Stimulated activated CD8-positive, alpha-beta memory T cell treated with anti-CD3 and anti-CD28 coated beads, Interleukin-7, amount 100 ng/mL, for 48 hours (primary cell): Measurements from ENCODE around the gene S100Z.
A peak's percentile ranks its signal among the peaks of the same experiment; 100 is the strongest.
"Not testable (repeated sequence)": the region's sequence is repeated elsewhere in the genome, so short reads cannot be mapped to it uniquely, and the experiment has no call there.

Experiments
- DNase-seq, 2 donors: peaks; one replicate each; pipeline ENCODE4 v3.0.0-alpha.2; 2020; ENCODE audit warnings: low read depth in 1 of 2; ENCODE audit errors: extremely low read depth in 1 of 2

Gene S100Z

DNA sequence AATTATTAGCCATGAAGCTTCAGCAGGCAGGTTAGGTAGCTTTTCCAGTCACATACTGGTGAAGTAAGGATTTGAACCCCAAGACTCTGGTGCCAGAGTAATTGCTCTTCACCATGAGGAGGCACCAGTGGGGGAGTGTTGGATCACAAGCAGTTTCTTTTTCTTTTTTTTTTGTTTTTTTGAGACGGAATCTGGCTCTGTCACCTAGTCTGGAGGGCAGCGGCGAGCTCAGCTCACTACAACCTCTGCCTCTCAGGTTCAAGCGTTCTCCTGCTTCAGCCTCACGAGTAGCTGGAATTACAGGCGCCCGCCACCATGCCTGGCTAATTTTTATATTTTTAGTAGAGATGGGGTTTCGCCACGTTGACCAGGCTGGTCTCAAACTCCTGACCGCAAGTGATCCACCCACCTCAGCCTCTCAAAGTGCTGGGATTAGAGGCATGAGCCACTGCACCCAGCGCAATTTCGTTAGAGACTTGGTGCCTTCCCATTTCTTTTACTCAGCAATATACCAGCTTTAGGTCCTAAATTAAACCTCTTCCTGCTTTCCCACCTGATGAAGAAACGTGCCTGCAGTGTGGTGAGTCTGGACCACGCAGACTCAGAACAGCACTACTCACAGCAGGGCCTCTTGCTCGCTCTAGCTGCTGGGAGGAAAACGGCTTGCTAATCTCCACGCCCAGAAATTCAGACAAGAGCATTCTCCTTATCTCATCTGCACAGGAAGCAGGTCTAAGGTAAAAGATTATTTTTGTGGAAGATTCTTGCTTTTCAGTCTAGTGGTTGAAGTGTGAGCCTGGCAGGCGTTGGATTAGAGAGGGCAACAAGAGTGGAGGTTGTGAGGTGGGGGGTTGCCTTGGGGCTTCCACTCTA lies at the start of gene S100Z:
Gene S100Z, plus strand, starts transcription at position 596 of the 873 bp plus-strand sequence. CDS start 25,346 bp downstream, outside the sequence.
- no peak for DNase-seq

DNA sequence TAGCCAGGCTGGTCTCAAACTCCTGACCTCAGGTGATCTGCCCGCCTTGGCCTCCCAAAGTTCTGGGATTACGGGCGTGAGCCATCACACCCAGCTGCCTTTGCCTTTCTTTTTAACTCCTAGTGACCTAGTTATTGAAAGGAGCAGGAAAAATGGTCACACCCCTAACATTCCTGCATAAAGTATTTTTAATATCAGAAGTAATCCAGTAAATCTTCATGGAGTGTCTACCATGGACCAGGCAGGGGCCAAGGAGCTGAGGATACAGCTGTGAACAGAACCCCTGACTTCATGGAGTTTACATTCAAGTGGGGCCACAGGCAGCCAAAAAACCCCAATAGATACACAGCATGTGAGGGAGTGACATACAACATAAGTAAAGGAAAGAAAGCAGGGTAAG lies 49.2 kb upstream of the S100Z start:
- DNase-seq = no peak

DNA sequence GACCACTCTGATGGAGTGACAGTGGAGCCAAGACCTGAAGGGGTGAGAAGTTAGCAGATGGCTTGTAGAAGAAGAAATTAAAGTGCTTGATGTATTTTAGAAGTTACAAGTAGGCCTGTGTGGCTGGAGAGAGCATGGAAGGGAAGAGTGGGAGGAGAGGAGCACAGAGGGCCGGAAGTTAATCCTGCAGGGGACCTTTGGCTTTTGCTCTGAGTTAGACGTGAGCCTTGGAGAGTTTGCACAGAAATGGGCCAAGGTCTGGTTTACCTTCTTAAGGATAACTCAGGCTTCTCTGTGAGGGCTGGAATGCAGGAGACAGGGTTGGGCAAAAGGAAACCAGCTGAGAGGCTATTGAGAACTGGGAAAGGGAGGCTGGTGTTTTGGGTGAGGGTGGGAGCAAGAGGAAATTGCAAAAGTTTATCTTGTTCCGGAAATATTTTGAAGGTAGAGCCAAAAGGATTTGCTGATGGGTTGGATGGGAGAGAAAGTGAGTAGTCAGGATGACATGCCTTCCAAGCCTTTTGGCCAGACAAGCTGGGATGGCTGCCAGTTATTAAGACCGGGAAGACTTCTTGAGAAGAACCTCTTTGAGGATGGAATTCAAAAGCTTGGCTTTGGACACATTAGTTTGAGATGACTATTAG lies 48.5 kb upstream of the S100Z start:
- DNase-seq = no peak

DNA sequence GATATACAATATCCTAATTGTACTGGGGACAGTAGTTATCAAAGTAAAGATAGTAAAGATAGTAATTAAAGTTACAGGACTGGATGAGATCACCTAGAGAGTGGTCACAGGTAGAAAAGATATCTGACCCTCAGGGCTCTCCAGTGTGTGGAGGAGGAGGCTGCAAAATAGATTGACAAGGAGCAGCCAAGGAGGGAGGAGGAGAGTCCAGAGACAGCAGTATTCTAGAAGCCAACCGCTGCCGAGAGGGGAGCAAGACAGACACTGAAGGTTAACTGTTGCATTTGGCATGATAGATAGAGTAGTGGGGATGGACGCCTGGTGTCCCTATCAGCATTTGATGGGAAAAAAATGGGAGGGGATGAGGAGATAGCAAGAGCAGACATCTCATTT lies 48.0 kb upstream of the S100Z start:
- DNase-seq = no peak

DNA sequence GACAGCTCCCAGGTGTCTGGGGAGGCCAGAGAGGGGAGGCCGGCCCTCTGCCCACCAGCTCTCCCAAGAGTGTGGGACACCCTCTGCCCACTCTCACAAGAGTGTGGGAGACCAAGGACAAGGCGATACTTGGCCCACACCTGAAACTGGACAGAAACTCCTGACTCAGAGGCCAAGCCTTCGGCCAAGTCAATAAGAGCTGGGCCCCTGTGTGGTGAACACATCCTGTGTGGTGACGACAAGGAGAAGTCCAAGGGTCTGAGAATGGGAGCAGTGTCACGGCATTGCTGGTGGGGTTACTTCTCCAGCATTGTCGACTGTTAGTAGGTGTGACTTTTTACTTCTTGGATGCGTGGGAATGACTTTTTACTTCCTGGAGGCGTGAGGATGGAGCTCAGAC lies 45.5 kb upstream of the S100Z start:
- DNase-seq = no peak

DNA sequence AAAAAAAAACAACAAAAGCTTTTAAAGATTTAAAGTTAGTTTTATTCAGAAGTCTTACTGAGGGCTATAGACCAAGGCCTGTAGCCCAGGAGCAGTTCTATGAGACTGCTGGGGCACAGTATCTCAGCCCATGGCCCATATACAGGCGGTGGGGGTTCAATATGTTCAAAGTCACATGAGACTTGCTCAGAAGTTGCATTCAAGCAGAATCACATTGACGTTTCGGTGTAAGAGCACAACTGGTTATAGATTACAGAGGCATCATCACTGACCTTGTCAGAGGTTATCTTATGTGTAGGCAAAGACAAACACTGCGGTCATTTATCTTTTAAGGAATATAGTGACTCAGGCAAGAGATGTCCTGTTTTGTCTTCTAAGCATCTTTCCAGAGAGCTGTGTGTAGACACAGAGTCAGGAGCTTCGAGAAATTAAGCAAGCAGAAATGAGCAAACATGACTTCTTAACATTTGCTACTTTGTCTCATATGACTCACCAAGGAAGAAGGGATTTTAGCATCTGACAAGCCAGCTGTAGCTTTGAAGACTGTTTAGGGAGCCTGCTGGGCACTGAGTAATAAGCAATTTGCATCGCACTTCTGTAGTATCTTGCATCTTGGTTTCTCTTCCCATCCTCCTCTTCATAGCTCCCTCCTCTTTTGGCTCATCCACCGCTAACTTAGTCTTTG lies 43.9 kb upstream of the S100Z start:
- no peak for DNase-seq

DNA sequence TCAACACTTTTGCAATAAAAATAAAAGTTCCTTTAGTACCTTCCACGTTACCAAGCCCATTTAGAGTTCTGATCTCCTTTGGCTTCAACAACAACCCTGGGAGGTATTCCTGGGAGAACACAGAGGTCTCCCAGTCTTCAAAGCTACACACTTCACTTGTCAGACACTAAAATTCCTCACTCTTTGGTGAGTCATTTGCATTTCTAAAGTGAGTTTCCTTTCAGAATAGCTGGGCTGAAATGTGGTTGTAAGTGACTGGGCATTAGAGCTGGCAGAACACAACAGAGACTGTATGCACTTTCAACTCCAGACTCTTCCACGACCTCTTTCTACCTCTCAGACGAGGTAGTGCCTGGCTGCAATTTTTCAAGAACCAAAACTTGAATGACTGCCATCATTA lies 42.5 kb upstream of the S100Z start:
- DNase-seq = no peak

DNA sequence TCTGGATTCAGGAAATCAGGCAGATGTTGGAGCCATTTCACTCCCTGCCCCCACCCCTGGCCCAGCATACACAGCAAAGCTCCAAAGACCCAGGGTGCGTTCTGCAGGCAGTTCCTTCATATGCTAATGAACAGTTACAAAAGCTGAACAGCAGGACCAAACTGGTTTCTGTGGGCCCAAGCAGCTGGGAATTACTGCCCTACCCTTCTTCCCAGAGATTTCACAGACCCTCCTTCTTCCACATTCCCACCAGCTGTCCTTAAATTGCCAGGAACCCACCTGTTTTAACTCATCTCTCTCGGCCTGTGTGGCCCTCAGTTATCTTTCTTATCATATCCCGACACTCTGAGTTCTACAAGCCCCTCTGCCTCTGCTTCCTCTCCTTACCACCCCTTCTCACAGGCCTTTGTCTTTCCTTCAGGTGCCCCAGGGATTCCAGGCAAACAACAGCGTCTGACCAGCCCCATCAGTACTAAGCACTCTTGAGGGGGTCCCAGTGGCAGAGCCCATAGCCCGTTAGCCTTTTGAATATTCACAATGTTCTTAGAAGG lies 41.6 kb upstream of the S100Z start:
- no peak for DNase-seq

DNA sequence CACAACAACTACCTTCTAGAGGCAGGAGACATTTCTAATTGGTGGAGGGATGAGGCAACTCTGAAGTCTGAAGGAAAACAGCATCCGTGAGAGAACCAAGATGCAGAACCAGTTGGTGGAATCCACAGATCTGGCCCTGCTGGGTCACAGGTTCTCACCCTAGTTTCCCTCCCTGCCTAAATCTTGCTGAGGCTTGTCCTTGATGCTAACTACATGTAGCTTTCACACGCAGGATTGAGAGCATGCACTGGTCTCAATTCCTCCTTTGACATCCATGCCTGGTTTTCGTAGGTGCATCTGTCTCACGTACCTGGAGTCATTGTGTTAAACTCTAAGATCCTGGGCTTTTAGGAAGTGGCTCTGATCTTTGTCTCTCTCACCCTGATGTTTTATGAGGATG lies 40.7 kb upstream of the S100Z start:
- no peak for DNase-seq

DNA sequence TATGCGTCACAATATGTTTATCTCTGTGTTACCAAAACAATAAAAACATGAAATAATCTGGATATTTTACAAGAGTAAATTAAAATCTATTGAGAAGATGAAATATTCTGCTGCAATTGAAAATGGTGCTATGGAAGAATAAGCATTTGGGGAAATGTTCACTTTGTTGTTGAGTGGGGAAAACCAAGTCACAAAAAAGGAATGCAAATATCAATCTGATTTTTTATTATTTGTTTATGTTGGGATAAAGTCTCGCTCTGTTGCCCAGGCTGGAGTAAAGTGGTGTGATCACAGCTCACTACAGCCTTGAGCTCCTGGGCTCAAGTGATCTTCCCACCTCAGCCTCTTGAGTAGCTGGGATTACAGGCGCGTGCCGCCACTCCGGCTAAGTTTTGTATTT lies 39.6 kb upstream of the S100Z start:
- no peak for DNase-seq

DNA sequence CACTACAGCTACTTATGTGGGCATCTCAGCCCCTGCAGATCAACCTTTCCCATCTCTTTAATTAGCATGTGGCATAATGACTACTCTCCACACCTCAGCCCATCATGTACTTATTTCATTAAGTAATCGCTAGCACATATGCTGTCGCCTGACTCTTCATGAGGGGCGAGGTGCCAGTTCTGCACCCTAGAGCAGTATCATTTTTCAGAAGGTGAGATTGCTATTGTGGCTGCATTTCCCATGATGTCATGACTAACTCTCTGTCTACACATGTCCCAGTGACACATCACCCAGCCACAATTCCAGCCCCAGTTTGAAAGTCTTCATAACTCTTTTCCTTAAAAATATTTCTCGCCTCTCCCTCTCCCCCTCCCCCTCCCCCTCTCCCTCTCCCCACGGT lies 38.6 kb upstream of the S100Z start:
- DNase-seq = no peak

DNA sequence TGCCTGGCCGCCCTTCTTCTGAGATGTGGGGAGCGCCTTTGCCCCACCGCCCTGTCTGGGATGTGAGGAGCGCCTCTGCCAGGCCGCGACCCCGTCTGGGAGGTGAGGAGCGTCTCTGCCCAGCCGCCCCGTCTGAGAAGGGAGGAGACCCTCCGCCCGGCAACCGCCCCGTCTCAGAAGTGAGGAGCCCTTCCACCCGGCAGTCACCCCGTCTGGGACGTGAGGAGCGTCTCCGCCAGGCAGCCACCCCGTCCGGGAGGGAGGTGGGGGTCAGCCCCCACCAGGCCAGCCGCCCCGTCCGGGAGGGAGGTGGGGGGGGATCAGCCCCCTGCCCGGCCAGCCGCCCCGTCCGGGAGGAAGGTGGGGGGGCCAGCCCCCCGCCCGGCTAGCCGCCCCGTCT lies 37.6 kb upstream of the S100Z start:
- DNase-seq = not testable (repeated sequence)

DNA sequence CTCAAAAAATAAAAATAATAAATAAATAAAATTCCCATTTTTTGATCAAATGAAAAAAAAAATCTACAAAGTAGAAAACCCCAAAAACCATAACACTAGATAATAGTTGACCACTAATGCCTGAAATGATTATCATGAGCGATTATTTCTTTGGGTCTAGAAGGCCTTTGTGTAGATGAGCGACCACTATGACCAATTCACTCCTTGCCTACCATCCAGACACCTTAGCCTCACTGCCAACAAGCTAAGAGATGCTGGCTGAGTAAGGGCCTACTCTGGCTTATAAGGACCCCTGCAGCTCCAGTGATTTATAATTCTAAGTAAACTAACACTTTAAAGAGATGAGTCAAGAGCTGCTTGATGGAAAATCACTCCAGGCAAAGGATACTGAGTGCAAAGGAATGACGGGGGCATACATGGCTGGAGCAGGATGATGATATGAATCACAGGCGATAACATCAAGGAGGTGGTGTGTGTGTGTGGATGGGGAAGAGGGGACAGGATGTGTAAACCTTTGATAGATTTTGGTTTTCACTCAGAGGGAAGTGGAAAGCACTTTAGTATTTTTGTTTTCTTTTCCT lies 35.7 kb upstream of the S100Z start:
- no peak for DNase-seq

DNA sequence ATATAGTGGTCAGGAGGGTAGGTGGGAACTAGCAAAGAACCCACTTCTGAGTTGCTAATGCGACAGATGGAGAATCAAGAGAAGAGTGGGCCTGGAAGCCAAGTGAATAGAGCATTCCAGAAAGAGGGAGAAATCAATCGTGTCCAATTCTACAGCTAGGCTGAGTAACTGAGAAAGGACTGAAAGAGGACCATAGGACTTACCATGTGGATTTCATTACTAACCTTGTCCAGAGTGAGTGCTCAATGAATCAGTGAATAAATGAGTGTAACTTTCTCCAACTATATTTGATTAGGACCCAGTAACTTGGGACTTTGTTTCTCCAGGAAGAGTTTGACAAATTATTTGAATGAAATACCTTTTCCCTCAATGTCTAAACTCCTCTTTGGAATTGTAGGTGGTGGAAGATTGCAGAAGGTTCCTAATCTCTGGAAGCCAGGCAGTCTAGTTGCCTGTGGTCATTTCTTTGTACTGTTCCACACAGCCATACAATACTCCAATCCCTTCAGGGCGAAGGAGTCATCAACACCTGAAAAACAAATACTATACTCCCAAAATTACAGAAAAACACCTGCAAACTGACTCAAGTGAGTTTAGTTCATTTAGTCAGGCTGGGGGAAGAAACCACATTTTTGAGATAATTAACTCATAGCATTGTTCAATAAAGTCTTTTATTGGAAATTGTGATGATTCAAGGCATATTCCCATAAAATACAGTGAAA lies 33.5 kb upstream of the S100Z start:
- no peak for DNase-seq

DNA sequence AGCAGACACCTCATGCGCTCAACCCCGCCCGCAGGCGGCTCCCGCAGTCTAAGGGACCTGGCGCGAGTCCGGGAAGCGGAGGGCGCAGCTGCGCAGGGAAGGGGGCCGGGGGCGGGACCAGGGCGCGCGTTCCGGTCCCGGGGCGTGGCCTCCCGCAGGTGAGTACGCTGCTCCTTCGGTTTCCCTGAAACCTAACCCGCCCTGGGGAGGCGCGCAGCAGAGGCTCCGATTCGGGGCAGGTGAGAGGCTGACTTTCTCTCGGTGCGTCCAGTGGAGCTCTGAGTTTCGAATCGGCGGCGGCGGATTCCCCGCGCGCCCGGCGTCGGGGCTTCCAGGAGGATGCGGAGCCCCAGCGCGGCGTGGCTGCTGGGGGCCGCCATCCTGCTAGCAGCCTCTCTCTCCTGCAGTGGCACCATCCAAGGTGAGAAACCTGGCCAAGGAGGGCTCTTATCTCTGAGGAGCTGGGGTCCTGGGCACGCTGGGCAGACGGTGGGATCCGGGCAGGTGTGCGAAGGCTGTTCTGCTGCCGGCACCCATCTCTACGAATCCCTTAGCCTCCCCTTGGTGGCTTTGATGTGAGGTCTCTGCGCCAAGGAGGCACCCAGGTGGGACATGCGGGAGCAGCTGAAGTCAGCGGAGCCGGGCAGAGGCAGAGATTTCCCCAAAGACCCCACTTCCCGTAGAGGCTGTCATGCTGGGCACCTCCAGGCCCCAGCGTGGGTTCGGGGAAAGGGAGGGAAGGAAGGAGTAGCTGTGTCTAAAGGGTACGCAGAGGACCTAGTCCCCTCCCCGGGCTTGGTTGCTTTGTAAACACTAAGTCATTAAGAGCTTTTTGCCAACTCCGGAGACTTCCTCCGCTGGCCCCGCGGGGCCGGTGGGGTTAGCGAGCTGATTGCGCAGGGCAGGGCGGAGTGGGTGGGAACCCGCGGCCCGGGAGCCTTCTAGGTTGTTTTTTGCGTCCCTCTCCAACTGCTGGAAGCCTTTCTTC lies 30.7 kb upstream of the S100Z start, which contains the start of gene F2RL1:
Gene F2RL1, plus strand, starts transcription at position 187 of the 988 bp plus-strand sequence. Its CDS starts 153 bp downstream, at position 340.
- DNase-seq = peak; percentile 2 to 20

DNA sequence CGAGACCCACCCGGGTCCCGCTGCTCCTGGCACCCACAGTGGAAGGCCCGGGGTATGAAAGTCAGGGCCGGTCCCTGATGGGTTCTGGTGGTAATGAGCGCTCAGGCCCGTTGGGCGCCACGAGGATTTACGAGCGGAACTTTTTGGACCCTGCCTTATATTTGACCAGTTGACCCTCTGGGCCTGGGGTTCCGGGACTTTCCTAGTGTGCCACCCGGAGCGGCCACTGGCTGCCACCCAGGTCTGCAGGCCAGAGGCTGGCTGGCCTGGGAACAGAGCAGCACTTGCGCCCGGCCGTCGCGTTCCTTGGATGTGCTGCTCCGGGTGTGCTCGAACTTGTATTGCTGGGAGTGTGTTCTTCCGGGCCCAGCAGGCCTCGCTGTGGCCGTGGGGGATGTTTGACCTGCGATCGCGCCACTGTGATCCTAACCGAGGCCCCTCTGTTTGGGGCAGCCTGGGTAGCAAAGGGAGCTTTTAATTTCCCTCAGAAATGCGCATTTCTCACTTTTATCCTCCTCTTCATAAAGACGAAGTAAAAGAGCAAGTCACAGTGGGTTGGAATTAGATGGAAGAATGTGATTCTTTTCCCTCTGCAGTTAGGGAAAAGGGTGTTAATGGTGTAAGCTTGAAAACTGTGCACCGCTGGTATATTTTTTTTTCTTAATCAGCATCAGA lies 29.8 kb upstream of the S100Z start:
- no peak for DNase-seq

DNA sequence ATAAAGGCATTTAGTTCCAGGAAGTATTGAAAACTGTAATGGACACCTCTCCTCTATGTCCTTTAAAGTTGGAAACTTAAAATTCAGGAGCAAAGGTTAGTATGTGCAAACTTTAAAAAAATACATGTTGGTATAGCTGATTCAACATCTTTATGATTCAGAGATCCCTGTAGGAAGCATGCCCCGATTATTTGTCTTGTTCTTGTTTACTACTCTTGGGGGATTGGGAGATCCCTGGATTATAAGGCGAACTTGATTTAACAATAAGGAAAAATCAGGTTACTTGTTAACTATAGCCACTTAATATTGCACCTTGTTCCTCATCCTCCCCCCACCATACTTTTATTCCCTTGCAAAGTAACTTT lies 29.3 kb upstream of the S100Z start:
- DNase-seq = no peak

DNA sequence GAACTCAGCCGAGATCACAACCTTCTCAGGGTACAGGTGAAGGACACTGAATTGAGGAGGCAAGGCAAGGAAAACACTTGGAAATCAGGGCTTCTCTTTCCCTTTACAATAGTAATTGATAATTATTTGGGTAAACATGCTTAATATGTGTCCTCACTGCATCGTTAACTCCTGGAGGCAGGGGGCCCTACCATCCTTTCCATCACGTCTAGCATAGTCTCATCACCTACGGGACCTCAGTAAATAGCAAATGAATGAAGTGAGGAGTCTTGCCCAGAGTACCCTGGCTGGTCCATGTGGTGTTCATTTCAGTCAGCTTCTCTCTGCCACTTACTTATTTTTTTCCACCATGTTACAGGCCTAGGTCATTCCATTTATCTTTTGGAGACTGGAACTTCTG lies 28.7 kb upstream of the S100Z start:
- DNase-seq = no peak
